GM20000 (cell line): ENCODE results near the gene KRTAP16-1.

ENCODE experiments used
- DNase-seq: peaks from one replicate; pipeline ENCODE4 v3.0.0; 2012; ENCODE audit warnings: low spot score
- TF ChIP-seq, protein P1 (sequence below): IDR thresholded peaks from 2 replicates; pipeline ENCODE4 v1.5.1; 2012; ENCODE audit warnings: mild to moderate bottlenecking, control low read depth; ENCODE audit errors: extremely low read depth, missing control alignments

The KRTAP16-1 gene

DNA sequence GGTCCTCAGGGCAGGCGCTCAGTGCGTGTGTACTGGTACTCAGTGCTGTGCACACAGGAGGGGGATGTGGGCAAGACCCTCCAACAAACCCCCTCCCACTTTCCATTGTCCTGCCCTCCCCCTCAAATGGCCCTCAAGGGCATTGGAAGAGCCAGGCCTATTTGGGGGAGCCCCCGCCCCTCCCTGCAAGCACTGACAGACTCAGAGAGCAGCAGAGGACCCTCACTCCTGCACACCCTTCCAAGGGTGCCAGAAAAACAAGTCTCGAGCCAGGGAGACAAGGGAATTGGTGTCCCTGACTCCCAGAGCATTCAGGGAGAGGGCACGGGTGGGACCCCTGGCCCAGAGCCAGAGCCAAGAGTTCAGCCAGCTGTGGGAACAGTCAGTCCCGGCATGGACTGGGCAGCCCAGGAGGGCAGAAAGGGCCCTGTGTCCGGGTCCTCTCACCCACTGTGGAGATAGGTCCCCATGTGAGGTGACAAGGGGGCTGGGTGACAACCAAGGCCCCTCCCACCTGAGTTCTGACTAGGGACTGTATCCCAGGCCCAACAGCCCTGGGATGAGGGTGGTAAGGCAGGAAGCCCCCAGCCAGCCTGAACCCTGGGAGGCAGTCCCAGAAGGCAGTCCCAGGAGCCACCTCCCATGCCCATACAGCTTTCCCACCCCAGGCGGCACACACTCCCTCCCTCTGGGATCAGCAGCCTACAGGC lies 18.5 kb upstream of the KRTAP16-1 start:
- DNase-seq: no peak
- TF ChIP-seq, protein P1, sequence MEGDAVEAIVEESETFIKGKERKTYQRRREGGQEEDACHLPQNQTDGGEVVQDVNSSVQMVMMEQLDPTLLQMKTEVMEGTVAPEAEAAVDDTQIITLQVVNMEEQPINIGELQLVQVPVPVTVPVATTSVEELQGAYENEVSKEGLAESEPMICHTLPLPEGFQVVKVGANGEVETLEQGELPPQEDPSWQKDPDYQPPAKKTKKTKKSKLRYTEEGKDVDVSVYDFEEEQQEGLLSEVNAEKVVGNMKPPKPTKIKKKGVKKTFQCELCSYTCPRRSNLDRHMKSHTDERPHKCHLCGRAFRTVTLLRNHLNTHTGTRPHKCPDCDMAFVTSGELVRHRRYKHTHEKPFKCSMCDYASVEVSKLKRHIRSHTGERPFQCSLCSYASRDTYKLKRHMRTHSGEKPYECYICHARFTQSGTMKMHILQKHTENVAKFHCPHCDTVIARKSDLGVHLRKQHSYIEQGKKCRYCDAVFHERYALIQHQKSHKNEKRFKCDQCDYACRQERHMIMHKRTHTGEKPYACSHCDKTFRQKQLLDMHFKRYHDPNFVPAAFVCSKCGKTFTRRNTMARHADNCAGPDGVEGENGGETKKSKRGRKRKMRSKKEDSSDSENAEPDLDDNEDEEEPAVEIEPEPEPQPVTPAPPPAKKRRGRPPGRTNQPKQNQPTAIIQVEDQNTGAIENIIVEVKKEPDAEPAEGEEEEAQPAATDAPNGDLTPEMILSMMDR: no peak

DNA sequence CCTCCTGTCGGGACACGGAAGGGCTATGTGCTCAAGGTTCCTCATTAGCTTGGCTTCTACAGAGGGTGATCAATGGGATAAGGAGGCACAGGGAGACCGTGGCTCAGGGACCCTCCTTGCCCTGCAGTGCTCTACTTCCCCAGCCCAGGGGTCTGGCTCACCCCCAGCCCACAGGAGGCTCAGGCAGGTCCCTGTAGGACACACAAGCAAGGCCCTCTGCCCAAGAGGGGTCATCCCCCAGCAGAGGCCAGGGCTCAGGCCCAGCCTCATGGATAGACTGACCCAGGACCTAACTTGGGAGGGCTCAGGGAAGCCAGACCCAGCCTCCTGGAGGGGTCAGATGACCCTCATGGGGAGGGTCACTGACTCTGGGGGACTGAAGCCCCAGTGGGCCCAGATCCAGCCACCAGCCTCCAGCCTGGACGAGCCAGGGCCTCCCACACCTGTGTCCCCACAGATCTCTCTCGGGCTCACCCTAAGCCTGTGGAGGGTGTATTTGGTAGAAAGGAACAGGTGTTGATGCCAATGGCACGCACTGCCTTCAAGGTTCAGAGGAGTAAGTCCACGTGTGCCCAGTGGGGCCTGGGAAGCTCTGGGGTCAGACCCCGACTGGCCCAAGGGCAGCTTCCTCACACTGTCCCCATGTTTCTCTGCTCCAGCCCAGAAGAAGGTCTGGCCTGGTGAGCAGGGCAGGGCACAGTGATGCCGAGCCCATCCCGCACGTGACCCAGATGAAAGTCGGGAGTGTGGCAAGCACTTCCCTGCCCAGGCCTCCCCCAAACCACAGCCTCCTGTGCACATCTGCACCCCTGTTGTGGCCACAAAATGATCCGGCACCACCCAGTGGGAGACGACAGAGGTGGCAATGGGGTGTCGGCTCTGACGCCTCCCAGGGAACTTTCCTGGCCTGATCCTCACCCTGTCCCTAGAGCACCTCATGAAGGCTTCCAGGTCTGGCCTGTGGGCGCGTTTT lies 17.4 kb upstream of the KRTAP16-1 start:
- TF ChIP-seq, protein P1: no peak
- DNase-seq: no peak

DNA sequence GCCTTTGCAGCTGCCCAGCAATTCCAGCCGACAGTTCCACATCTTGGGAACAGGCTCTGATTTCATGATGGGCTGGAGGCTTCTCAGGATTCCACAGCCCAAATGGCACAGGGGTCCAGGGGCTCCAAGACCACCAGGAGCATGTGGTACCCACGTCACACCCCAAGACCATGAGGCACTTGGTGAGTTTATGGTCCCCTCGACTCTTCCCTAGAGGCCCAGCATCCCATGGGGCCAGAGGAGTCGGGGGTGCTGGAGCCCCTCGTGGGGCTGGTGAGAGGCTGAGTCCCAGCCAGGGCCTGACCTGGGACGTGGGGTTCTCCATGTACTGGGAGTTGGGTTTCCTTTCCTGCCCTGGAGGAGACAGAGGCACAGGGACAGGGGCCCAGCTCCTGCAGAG lies 16.5 kb upstream of the KRTAP16-1 start:
- TF ChIP-seq, protein P1: no peak

DNA sequence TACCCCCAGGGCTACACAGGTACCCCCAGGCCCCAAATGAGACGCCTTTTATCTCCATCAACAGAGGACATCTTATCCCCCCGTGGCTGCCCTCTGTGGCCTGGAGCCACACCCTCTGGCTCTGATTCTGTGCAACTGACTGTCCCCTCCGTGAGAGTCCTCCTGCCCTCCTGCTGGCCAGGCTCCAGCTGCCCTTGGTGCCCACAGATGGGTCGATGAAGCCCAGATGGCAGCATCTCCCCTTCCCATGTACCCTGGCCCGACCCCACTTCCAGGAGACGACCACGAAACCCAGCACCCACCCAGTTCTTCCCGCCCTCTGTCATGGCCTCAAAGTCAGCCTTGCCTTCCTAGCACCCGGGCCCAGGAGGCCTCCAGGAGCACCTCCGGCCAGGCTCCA lies 16.0 kb upstream of the KRTAP16-1 start:
- TF ChIP-seq, protein P1: no peak

More for the DNA sequence above, 16.5 kb upstream of the KRTAP16-1 start:
- no peak for DNase-seq

DNA sequence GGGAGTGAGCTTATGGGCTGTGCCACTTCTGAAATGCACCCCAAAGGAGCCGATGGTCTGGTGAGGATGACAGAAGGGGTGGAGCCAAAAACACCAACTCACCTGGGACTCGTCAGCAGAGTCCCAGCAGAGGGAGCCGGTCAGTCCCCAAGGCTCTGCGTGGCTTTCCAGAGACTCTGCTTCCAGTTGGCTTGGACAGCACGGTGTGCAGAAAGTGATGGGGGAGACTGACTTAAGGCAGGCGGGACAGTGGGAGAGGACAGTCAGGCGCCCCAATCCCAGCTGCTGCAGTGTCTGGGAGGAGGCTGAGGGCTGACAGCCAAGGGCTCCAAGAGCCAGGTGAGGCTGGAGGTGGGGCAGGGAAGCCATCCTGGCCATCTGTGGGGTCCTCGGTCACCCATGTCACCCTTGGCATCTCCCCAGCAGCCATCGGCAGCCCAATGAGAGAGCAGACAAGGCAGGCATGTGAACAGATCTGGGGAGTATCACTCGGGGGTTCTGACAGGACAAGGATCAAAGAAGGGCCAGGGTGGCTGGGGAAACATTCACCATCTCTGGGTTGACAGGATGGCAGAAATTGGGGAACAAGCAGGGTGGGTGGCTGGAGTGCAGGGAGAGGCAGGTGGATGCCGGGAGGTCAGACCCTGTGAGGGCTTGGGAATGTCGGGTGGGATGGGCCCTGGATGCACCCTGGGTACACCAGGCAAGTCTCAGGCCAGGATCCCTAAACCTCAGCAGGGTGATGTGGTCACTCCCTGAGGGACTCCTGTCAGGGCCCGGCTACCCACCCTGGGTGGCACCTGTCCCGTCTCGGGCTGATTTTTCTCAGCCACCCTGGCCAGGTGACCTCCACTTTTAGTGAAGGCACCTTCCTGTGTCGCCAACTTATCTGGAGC lies 15.3 kb upstream of the KRTAP16-1 start:
- TF ChIP-seq, protein P1: no peak
- no peak for DNase-seq

More for the DNA sequence above, 16.0 kb upstream of the KRTAP16-1 start:
- no peak for DNase-seq

DNA sequence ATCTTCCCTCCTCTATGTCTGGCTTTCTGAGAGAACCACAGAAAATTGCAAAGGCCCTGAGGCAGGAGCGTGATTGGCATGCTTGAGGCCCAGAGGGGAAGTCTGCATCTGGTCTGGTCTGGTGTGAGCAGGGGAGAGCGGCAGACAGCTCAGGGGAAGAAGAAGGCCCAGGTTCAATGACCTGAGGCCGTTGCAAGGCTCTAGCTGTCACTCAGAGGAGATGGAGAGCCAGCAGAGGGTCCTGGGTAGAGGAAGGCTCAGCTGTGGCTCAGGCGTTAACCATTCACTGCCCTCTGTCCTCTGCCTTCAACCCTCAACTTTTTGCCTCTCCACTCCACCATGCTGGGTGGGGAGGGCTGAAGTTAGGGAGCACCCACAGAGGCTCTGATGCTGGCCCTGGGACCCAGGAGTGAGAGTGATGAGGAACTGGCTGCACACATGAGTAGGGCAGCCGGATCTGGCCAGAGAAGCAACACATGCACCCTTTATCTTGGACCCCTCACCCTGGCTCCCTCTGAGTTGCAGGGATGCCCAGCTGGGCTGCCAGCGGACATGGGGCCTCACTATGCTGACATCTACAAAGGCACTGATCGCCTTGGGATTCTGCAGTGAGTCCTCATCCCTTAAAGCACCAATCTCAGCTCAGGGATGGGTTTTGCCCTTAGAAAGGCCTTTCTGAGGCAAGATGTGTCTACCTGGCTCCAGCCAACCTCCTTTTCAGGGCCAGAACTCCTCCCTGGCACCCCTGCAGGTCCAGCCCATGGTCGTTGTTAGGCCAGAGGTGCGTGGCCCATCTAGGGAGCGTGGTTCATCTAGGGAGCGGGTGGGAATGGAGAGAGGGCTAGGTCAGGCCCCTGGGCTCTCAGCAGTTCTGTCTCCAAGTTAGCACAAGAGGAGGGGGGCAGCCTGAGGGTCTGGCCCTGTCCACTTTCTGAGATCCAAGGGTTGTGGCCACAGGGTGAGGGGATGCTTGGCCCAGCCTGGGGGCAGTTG lies 14.1 kb upstream of the KRTAP16-1 start:
- DNase-seq: no peak
- TF ChIP-seq, protein P1: no peak
